WTC11 (cell line): ENCODE results near the gene RASGRP4. TPM values are rescaled to one million over a fixed set of nuclear protein-coding genes. Genes with fewer than 3 reads are reported as not detected.

ENCODE experiments used
- ATAC-seq: fragments of 200-7000 bp; cut with Tn5 transposase; 2 replicates; pipeline ENCODE4 v1.10.0; 2021; ENCODE audit warnings: mild to moderate bottlenecking, moderate library complexity
- CTCF ChIA-PET: fragments of 300-600 bp; sonication (Branson Sonifier 250); formaldehyde crosslinking; loops from one replicate; lab custom pipeline; 2021; ENCODE audit warnings: antibody characterized with exemption; lab: Charles Lee
- POLR2A ChIA-PET: fragments of 350-600 bp; sonication (Branson Sonifier 250); formaldehyde crosslinking; loops from one replicate; lab custom pipeline; 2021; ENCODE audit warnings: antibody characterized with exemption; lab: Charles Lee
- DNase-seq: peaks from one replicate; pipeline ENCODE4 v3.0.0; 2021; ENCODE audit warnings: low spot score
- H3K27ac Mint-ChIP-seq: 2 replicates; pipeline ENCODE4 v1.8.0; 2021; ENCODE audit warnings: mixed read lengths
- H3K27me3 Mint-ChIP-seq: 2 replicates; pipeline ENCODE4 v1.8.0; 2021; ENCODE audit warnings: low read depth, mild to moderate bottlenecking, moderate library complexity, mixed read lengths
- H3K36me3 Mint-ChIP-seq: 2 replicates; pipeline ENCODE4 v1.8.0; 2021; ENCODE audit warnings: mixed read lengths
- H3K4me1 Mint-ChIP-seq: 2 replicates; pipeline ENCODE4 v1.8.0; 2022; ENCODE audit warnings: mixed read lengths
- H3K4me3 Mint-ChIP-seq: 2 replicates; pipeline ENCODE4 v1.8.0; 2021; ENCODE audit warnings: mild to moderate bottlenecking, moderate library complexity, mixed read lengths
- H3K9me3 Mint-ChIP-seq: 2 replicates; pipeline ENCODE4 v1.8.0; 2021; ENCODE audit warnings: mixed read lengths
- CREB1 ChIP-seq: sonication (generic); formaldehyde crosslinking; IDR thresholded peaks from 2 replicates; pipeline ENCODE4 v1.8.0; 2023; ENCODE audit warnings: mild to moderate bottlenecking, missing genetic modification reagents
- CREM ChIP-seq: sonication (generic); formaldehyde crosslinking; IDR thresholded peaks from 2 replicates; pipeline ENCODE4 v1.8.1; 2022; ENCODE audit warnings: mild to moderate bottlenecking, missing genetic modification reagents, moderate library complexity
- E2F4 ChIP-seq: sonication (generic); formaldehyde crosslinking; IDR thresholded peaks from 2 replicates; pipeline ENCODE4 v1.8.1; 2022; ENCODE audit warnings: low read depth, mild to moderate bottlenecking, moderate library complexity, missing genetic modification reagents, borderline replicate concordance
- ESRRA ChIP-seq: sonication (generic); formaldehyde crosslinking; IDR thresholded peaks from 2 replicates; pipeline ENCODE4 v1.8.1; 2022; ENCODE audit warnings: mild to moderate bottlenecking, missing genetic modification reagents, borderline replicate concordance
- ETV6 ChIP-seq: sonication (generic); formaldehyde crosslinking; IDR thresholded peaks from 2 replicates; pipeline ENCODE4 v1.8.1; 2022; ENCODE audit warnings: mild to moderate bottlenecking, missing genetic modification reagents
- FOXP1 ChIP-seq: sonication (generic); formaldehyde crosslinking; IDR thresholded peaks from 2 replicates; pipeline ENCODE4 v1.8.0; 2022; ENCODE audit warnings: missing genetic modification reagents, mild to moderate bottlenecking, moderate library complexity, borderline replicate concordance
- HMGA2 ChIP-seq: fragments of 250-450 bp; sonication (Bioruptor Pico); IDR thresholded peaks from 2 replicates; pipeline ENCODE4 v1.4.0; 2021; ENCODE audit warnings: mild to moderate bottlenecking, moderate library complexity
- KAT7 ChIP-seq: sonication (generic); formaldehyde crosslinking; IDR thresholded peaks from 2 replicates; pipeline ENCODE4 v1.8.1; 2023; ENCODE audit warnings: missing genetic modification reagents, mild to moderate bottlenecking, borderline replicate concordance
- NFYB ChIP-seq: sonication (generic); formaldehyde crosslinking; conservative IDR thresholded peaks from 2 replicates; pipeline ENCODE4 v1.8.0; 2022; ENCODE audit warnings: low read depth, missing genetic modification reagents
- NR1H2 ChIP-seq: sonication (generic); formaldehyde crosslinking; IDR thresholded peaks from 2 replicates; pipeline ENCODE4 v1.9.0; 2021; ENCODE audit warnings: mild to moderate bottlenecking, moderate library complexity, missing genetic modification reagents
- RORB ChIP-seq: fragments of 250-450 bp; sonication (Bioruptor Pico); IDR thresholded peaks from 2 replicates; pipeline ENCODE4 v1.9.0; 2021; ENCODE audit warnings: mild to moderate bottlenecking
- TEAD1 ChIP-seq: sonication (generic); formaldehyde crosslinking; IDR thresholded peaks from 2 replicates; pipeline ENCODE4 v1.8.0; 2022; ENCODE audit warnings: mild to moderate bottlenecking, missing genetic modification reagents
- TEAD4 ChIP-seq: sonication (generic); formaldehyde crosslinking; IDR thresholded peaks from 2 replicates; pipeline ENCODE4 v1.8.0; 2022; ENCODE audit warnings: mild to moderate bottlenecking, missing genetic modification reagents
- TP53 ChIP-seq: sonication (generic); formaldehyde crosslinking; IDR thresholded peaks from 2 replicates; pipeline ENCODE4 v1.8.1; 2023; ENCODE audit warnings: mild to moderate bottlenecking, missing genetic modification reagents
- ZSCAN18 ChIP-seq: fragments of 250-450 bp; sonication (Bioruptor Pico); IDR thresholded peaks from 2 replicates; pipeline ENCODE4 v2.1.2; 2022; ENCODE audit warnings: mild to moderate bottlenecking, moderate library complexity
- total RNA-seq: library from RNA; stranded (reverse); gene quantifications from 3 replicates; pipeline ENCODE4 v1.2.3, GENCODE V29; 2021
- TF ChIP-seq, protein P1 (sequence below): sonication (generic); formaldehyde crosslinking; IDR thresholded peaks from 2 replicates; pipeline ENCODE4 v1.8.1; 2023; ENCODE audit warnings: mild to moderate bottlenecking, missing genetic modification reagents, borderline replicate concordance
- TF ChIP-seq, protein P2 (sequence below): sonication (generic); formaldehyde crosslinking; IDR thresholded peaks from 2 replicates; pipeline ENCODE4 v1.8.1; 2022; ENCODE audit warnings: mild to moderate bottlenecking, missing genetic modification reagents, moderate library complexity, borderline replicate concordance
- TF ChIP-seq, protein P3 (sequence below): sonication (generic); formaldehyde crosslinking; IDR thresholded peaks from 2 replicates; pipeline ENCODE4 v1.8.1; 2022; ENCODE audit warnings: missing genetic modification reagents, borderline replicate concordance

The RASGRP4 gene
- total RNA-seq, 1 experiment from 2014 or later = 2.5 TPM

- H3K27ac Mint-ChIP-seq = no peak overlapping the region
- no peak for ATAC-seq
- no peaks in the 10 kb centered on the region for H3K9me3 Mint-ChIP-seq
- CTCF ChIA-PET = no interaction called here
- H3K4me1 Mint-ChIP-seq = peaks cover 34% of the 10 kb centered on the region
- no peak overlapping the region for H3K4me3 Mint-ChIP-seq
- H3K36me3 Mint-ChIP-seq = peaks cover 30% of the 10 kb centered on the region
- POLR2A ChIA-PET = interaction anchor here (0.6 kb wide), 1 partner anchor 16 kb away, joined by 4 read pairs; no protein-coding TSS in a partner anchor
- peaks cover 22% of the 10 kb centered on the region for H3K27me3 Mint-ChIP-seq
- TF ChIP-seq TP53 (CRISPR knock-in tag) (no peak), E2F4 (CRISPR knock-in tag) (no peak), HMGA2 (CRISPR knock-in tag) (no peak), ZSCAN18 (no peak), TEAD1 (CRISPR knock-in tag) (no peak), ESRRA (CRISPR knock-in tag) (no peak), KAT7 (CRISPR knock-in tag) (no peak), CREB1 (CRISPR knock-in tag) (no peak), TEAD4 (CRISPR knock-in tag) (no peak), NR1H2 (no peak), FOXP1 (CRISPR knock-in tag) (no peak), CREM (no peak), ETV6 (CRISPR knock-in tag) (no peak), NFYB (CRISPR knock-in tag) (no peak), RORB (CRISPR knock-in tag) (no peak)
- TF ChIP-seq, protein P1, sequence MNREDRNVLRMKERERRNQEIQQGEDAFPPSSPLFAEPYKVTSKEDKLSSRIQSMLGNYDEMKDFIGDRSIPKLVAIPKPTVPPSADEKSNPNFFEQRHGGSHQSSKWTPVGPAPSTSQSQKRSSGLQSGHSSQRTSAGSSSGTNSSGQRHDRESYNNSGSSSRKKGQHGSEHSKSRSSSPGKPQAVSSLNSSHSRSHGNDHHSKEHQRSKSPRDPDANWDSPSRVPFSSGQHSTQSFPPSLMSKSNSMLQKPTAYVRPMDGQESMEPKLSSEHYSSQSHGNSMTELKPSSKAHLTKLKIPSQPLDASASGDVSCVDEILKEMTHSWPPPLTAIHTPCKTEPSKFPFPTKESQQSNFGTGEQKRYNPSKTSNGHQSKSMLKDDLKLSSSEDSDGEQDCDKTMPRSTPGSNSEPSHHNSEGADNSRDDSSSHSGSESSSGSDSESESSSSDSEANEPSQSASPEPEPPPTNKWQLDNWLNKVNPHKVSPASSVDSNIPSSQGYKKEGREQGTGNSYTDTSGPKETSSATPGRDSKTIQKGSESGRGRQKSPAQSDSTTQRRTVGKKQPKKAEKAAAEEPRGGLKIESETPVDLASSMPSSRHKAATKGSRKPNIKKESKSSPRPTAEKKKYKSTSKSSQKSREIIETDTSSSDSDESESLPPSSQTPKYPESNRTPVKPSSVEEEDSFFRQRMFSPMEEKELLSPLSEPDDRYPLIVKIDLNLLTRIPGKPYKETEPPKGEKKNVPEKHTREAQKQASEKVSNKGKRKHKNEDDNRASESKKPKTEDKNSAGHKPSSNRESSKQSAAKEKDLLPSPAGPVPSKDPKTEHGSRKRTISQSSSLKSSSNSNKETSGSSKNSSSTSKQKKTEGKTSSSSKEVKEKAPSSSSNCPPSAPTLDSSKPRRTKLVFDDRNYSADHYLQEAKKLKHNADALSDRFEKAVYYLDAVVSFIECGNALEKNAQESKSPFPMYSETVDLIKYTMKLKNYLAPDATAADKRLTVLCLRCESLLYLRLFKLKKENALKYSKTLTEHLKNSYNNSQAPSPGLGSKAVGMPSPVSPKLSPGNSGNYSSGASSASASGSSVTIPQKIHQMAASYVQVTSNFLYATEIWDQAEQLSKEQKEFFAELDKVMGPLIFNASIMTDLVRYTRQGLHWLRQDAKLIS (CRISPR knock-in tag) = no peak
- TF ChIP-seq, protein P2, sequence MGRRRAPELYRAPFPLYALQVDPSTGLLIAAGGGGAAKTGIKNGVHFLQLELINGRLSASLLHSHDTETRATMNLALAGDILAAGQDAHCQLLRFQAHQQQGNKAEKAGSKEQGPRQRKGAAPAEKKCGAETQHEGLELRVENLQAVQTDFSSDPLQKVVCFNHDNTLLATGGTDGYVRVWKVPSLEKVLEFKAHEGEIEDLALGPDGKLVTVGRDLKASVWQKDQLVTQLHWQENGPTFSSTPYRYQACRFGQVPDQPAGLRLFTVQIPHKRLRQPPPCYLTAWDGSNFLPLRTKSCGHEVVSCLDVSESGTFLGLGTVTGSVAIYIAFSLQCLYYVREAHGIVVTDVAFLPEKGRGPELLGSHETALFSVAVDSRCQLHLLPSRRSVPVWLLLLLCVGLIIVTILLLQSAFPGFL (CRISPR knock-in tag) = no peak
- TF ChIP-seq, protein P3, sequence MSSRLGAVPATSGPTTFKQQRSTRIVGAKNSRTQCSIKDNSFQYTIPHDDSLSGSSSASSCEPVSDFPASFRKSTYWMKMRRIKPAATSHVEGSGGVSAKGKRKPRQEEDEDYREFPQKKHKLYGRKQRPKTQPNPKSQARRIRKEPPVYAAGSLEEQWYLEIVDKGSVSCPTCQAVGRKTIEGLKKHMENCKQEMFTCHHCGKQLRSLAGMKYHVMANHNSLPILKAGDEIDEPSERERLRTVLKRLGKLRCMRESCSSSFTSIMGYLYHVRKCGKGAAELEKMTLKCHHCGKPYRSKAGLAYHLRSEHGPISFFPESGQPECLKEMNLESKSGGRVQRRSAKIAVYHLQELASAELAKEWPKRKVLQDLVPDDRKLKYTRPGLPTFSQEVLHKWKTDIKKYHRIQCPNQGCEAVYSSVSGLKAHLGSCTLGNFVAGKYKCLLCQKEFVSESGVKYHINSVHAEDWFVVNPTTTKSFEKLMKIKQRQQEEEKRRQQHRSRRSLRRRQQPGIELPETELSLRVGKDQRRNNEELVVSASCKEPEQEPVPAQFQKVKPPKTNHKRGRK (CRISPR knock-in tag) = no peak
- no peak for DNase-seq
These were observed 34.0 kb downstream of the RASGRP4 start for GRCh38 chr19:38391911-38392464.
